Fibroblast of lung (primary cell): ENCODE measurements around the gene RAB23. TPM values are rescaled to one million over a fixed set of nuclear protein-coding genes. Genes with fewer than 3 reads are reported as not detected.

ENCODE experiments used
- DNase-seq, 2 donors: peaks; one replicate each; pipeline versions ENCODE4 v3.0.0 to v3.0.0-alpha.2; 2010; ENCODE audit warnings: low read depth in 2 of 2
- H2AFZ ChIP-seq: 2 replicates; pipeline ENCODE4 v1.5.1; 2012; ENCODE audit warnings: low read length, control low read depth, inconsistent platforms
- H3K27ac ChIP-seq: 2 replicates; pipeline ENCODE4 v1.5.1; 2011; ENCODE audit warnings: low read length, control low read depth; ENCODE audit not compliant: insufficient read depth
- H3K27me3 ChIP-seq: 2 replicates; pipeline ENCODE4 v1.5.1; 2011; ENCODE audit warnings: mild to moderate bottlenecking, low read length; ENCODE audit not compliant: control insufficient read depth, insufficient read depth
- H3K36me3 ChIP-seq: 2 replicates; pipeline ENCODE4 v1.5.1; 2011; ENCODE audit warnings: low read length; ENCODE audit not compliant: control insufficient read depth, insufficient read depth
- H3K4me1 ChIP-seq: 2 replicates; pipeline ENCODE4 v1.5.1; 2011; ENCODE audit warnings: low read length; ENCODE audit not compliant: control insufficient read depth, insufficient read depth; ENCODE audit errors: extremely low read depth
- H3K4me2 ChIP-seq: 2 replicates; pipeline ENCODE4 v1.5.1; 2011; ENCODE audit warnings: low read length, control low read depth; ENCODE audit not compliant: insufficient read depth; ENCODE audit errors: extremely low read depth
- H3K4me3 ChIP-seq, 4 experiments: fragments of 200-600 bp in 1 of 4; sonication (generic) in 1 of 4; replicated peaks in 1 of 4; 2 replicates each; pipeline ENCODE4 v1.5.1; 2011 to 2016; ENCODE audit warnings: low read length in 4 of 4, low read depth in 3 of 4, mild to moderate bottlenecking in 3 of 4, control low read depth in 2 of 4, inconsistent platforms in 1 of 4, mixed read lengths in 1 of 4; ENCODE audit not compliant: insufficient read depth in 1 of 4; ENCODE audit errors: control extremely low read depth in 1 of 4
- H3K79me2 ChIP-seq: 2 replicates; pipeline ENCODE4 v1.5.1; 2012; ENCODE audit warnings: mild to moderate bottlenecking, low read length, inconsistent platforms; ENCODE audit not compliant: control insufficient read depth, insufficient read depth
- H3K9ac ChIP-seq: 2 replicates; pipeline ENCODE4 v1.5.1; 2011; ENCODE audit warnings: mild to moderate bottlenecking, low read length, control low read depth; ENCODE audit not compliant: insufficient read depth
- H3K9me3 ChIP-seq: 2 replicates; pipeline ENCODE4 v1.5.1; 2012; ENCODE audit warnings: low read depth, low read length; ENCODE audit not compliant: control insufficient read depth, insufficient read depth
- H4K20me1 ChIP-seq: 2 replicates; pipeline ENCODE4 v1.5.1; 2011; ENCODE audit warnings: low read length; ENCODE audit not compliant: control insufficient read depth, insufficient read depth; ENCODE audit errors: extremely low read depth
- EZH2 ChIP-seq: IDR thresholded peaks from 2 replicates; pipeline ENCODE4 v1.5.1; 2012; ENCODE audit warnings: low read length, control low read depth, mild to moderate bottlenecking; ENCODE audit errors: missing control alignments
- polyA plus RNA-seq, 2 donors: library from polyadenylated mRNA; depleted of rRNA in 1 of 2; stranded (reverse) in 1 of 2; unstranded in 1 of 2; fragments of >200 nt; gene quantifications; 2 replicates each; pipeline ENCODE4 v1.2.1, GENCODE V29; 2011 to 2012; ENCODE audit warnings: missing spikeins in 1 of 2
- total RNA-seq: library from RNA; depleted of rRNA; stranded (reverse); fragments of >200 nt; gene quantifications from 2 replicates; pipeline ENCODE4 v1.2.1, GENCODE V29; 2014
- TF ChIP-seq, protein P1 (sequence below), 2 donors: IDR thresholded peaks in 1 of 2; conservative IDR thresholded peaks in 1 of 2; 1 replicate in 1 of 2; 2 replicates in 1 of 2; pipeline ENCODE4 v1.5.1; 2011 to 2012; ENCODE audit warnings: low read length in 2 of 2, control low read depth in 1 of 2, inconsistent platforms in 1 of 2, low read depth in 1 of 2, mild to moderate bottlenecking in 1 of 2

The RAB23 gene
- total and polyA plus RNA-seq, 2 donors (not counting 1 experiment from before 2014, with no cell fraction given) = 61.2 to 68.0 TPM

DNA sequence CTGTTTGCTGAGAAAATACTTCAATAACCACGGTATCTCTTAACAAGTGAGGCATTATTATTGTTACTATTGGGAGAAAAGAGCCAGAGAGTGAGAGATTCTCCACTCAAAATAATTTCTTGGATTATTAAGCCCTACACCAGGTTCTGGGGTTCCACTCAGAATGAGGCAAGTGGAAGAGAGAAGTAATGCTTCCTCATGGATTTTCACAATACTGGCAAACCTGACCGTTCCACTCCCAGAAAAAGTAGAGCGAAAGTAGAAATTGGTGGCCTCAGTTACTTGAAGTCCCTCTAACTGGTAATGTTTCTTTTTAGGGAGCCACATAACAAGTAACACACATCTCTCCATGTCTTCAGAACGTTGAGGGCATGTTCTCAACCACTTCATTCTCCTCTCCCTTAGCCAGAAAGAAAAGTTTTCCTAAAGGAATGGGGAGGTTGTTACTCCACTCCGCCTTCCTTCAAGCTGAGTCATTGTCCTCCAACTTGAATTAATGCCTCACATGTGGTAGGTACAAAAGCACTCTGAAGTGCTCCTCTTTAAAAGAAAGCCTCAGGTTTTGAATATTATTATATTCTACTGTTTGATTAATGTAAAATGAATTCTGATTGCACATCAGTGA, 48.1 kb downstream of the RAB23 start:
- Histone ChIP-seq H3K4me3 (peak overlapping the region; percentile 63 to 97 (median 73)), H3K27me3 (no peaks in the 10 kb centered on the region), H3K27ac (peak overlapping the region; percentile 92), H3K36me3 (no peaks in the 10 kb centered on the region), H3K9ac (peak overlapping the region; percentile 17), H2AFZ (no peak overlapping the region), H3K9me3 (no peaks in the 10 kb centered on the region), H3K79me2 (peaks cover 64% of the 10 kb centered on the region), H3K4me1 (peaks cover 10% of the 10 kb centered on the region), H4K20me1 (no peaks in the 10 kb centered on the region), H3K4me2 (peak overlapping the region; percentile 60)
- DNase-seq = peak; percentile 86
- TF ChIP-seq, protein P1, sequence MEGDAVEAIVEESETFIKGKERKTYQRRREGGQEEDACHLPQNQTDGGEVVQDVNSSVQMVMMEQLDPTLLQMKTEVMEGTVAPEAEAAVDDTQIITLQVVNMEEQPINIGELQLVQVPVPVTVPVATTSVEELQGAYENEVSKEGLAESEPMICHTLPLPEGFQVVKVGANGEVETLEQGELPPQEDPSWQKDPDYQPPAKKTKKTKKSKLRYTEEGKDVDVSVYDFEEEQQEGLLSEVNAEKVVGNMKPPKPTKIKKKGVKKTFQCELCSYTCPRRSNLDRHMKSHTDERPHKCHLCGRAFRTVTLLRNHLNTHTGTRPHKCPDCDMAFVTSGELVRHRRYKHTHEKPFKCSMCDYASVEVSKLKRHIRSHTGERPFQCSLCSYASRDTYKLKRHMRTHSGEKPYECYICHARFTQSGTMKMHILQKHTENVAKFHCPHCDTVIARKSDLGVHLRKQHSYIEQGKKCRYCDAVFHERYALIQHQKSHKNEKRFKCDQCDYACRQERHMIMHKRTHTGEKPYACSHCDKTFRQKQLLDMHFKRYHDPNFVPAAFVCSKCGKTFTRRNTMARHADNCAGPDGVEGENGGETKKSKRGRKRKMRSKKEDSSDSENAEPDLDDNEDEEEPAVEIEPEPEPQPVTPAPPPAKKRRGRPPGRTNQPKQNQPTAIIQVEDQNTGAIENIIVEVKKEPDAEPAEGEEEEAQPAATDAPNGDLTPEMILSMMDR (conservative IDR thresholded peaks at IDR 0.05 in 1 of 2, IDR thresholded peaks at IDR 0.05 in 1 of 2; ENCODE audit: low read depth in 1 of 2, low read length in 2 of 2) = no peak
- TF ChIP-seq EZH2 = no peak

DNA sequence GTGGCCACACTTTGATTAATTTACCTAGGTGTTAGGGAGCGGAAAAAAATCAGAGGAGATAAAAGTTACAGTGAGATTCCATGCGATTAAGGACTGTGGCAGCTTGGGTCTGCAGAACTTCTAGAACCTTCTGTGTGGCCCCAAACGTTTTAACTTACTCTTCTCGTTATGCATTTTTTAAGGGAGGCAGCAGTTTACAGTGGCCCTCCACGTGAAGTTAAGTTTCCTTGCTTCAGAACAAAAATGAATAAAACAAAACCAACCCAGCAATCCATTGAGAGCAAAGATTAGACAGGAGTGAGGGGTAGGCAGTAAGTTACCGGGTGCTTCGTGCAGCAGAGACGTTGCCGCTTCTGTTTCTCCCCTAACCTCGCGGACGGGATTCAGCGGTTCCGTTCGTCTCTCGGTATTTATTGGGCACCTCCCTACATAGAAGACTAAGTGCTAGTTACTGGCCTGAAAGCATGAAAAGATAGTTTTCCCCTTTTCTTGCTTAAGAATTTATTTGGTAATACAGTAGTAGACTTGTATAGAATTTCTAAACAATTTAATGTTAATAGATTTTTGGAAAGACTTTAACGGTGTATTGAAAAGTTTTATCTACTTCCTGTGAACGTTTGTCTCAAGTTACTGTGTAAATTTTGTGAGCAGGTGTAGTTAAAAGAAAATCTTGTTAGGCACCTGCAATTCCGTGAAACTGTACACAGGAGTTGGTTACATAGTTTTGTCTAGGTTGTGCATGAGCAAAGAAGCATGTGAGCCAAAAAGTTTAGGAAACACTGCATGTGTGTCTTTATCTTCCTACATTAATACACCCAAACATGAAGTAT, 48.8 kb downstream of the RAB23 start:
- TF ChIP-seq, protein P1 (conservative IDR thresholded peaks at IDR 0.05 in 1 of 2, IDR thresholded peaks at IDR 0.05 in 1 of 2; ENCODE audit: low read depth in 1 of 2, low read length in 2 of 2) = no peak
- TF ChIP-seq EZH2 = no peak
- Histone ChIP-seq H3K36me3 (no peaks in the 10 kb centered on the region), H3K79me2 (peaks cover 58% of the 10 kb centered on the region), H2AFZ (no peak overlapping the region), H3K4me1 (peaks cover 8% of the 10 kb centered on the region), H3K4me2 (peak overlapping the region; percentile 94), H3K27ac (peak overlapping the region; percentile 92), H3K9me3 (no peaks in the 10 kb centered on the region), H3K9ac (peak overlapping the region; percentile 86), H4K20me1 (no peaks in the 10 kb centered on the region), H3K4me3 (peak overlapping the region; percentile 63 to 97 (median 73)), H3K27me3 (no peaks in the 10 kb centered on the region)
- DNase-seq = peak; percentile 36 to 39
